ENCODE data around the gene CTBP1.

The CTBP1 gene

GRCh38 chr4:1222938-1223690, 25.8 kb downstream of the CTBP1 start:
- TF ChIP-seq NFIC (IDR thresholded peaks at IDR 0.05) = no peak

DNA sequence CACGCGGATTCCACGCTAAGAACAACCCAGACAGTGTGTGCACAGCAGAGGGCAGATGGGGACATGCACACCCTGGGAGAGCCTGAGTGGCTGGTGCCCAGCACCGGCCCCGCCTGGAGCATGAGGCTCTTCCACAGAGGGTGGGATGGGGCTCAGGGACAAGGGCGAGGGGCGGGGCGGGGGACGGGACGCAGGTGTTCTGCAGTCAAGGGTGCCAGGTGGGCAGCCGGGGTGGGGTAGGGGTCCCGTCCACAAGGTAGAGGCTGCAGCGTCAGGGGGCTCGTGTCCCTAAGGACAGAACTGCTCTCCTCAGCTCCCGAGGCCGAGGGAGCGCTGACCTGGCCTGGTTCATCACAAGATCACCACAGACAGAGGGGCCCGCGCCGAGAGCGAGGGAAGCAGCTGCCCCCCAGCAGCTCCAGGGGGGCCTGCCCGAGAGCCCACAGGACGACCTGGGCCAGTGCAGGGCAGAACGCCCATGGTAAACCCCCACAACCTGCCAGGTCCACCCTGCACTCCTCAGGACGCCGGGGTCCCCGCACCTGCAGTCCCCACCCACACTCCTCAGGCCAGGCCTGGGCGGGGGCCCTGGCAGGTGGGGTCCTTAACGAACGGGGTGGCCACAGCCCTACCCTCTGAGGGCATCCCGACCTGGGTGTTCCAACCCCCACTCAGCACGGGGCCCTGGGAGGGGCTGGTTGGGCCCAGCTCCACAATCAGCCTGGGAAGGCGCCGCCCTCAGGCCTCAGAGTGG, 26.7 kb downstream of the CTBP1 start:
- no peak for TF ChIP-seq USF1 (IDR thresholded peaks at IDR 0.05)

DNA sequence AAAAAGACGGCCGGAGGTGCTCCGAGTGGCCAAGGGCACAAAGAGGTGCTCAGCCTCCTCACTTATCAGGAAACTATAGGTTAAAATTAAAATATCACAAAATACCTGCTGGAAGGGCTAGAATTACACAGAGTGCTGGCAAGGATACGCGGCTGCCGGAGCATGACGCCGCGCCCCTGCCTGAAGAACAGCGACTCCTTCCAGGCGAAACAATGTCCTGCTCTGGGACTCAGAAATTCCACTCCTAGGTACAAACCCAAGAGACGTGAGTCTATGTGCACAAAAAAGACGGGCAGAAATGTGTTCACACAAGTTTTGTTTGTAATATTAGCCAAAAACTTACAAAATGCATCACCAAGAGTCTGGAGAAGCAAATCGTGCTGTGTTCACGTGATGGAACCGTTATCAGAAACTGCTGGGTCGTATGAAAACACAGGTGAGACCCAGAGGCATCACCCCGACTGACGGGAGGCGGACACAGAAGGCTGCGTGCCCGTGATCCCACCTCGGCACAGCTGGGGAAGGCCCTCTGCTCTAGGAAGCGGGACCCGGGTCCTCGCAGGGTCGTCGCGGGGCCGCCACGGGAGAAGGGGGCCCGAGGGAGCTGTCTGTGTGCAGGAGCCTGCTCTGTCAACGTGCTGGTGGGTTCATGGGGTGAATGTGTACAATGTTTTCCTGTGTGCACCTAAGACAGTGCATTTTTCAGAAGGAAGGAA, 27.6 kb downstream of the CTBP1 start:
- no peak for TF ChIP-seq REST (IDR thresholded peaks at IDR 0.05; ENCODE audit: low read depth)
- TF ChIP-seq FOXM1 (IDR thresholded peaks at IDR 0.05; ENCODE audit: borderline replicate concordance, low read depth) = no peak
- TF ChIP-seq, protein P1, sequence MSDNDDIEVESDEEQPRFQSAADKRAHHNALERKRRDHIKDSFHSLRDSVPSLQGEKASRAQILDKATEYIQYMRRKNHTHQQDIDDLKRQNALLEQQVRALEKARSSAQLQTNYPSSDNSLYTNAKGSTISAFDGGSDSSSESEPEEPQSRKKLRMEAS (IDR thresholded peaks at IDR 0.05) = no peak
- TF ChIP-seq YY1 (IDR thresholded peaks at IDR 0.05; ENCODE audit: low read depth) = no peak
- no peak for TF ChIP-seq ZBTB7A (IDR thresholded peaks at IDR 0.05; ENCODE audit: low read depth)
- peak; percentile 34; the same call in 1 of the 2 replicates for TF ChIP-seq RAD21 (IDR thresholded peaks at IDR 0.05; ENCODE audit: low read depth)
- peak; percentile 52 for TF ChIP-seq TEAD4 (IDR thresholded peaks at IDR 0.05)
- TF ChIP-seq CEBPB (IDR thresholded peaks at IDR 0.05) = no peak
- TF ChIP-seq USF1 (IDR thresholded peaks at IDR 0.05) = no peak; the same call in 1 of the 2 replicates

GRCh38 chr4:1220566-1220965, 28.4 kb downstream of the CTBP1 start:
- TF ChIP-seq ZBTB7A (IDR thresholded peaks at IDR 0.05; ENCODE audit: low read depth) (no peak), NFIC (IDR thresholded peaks at IDR 0.05) (no peak), TEAD4 (IDR thresholded peaks at IDR 0.05) (no peak), YY1 (IDR thresholded peaks at IDR 0.05; ENCODE audit: low read depth) (no peak), FOXM1 (IDR thresholded peaks at IDR 0.05; ENCODE audit: borderline replicate concordance, low read depth) (no peak), REST (IDR thresholded peaks at IDR 0.05; ENCODE audit: low read depth) (no peak), USF1 (IDR thresholded peaks at IDR 0.05) (no peak), CEBPB (IDR thresholded peaks at IDR 0.05) (no peak), CREB1 (IDR thresholded peaks at IDR 0.05; ENCODE audit: low read depth) (no peak), TAF1 (IDR thresholded peaks at IDR 0.05; ENCODE audit: low read depth) (no peak), EP300 (IDR thresholded peaks at IDR 0.05; ENCODE audit: borderline replicate concordance) (no peak)

DNA sequence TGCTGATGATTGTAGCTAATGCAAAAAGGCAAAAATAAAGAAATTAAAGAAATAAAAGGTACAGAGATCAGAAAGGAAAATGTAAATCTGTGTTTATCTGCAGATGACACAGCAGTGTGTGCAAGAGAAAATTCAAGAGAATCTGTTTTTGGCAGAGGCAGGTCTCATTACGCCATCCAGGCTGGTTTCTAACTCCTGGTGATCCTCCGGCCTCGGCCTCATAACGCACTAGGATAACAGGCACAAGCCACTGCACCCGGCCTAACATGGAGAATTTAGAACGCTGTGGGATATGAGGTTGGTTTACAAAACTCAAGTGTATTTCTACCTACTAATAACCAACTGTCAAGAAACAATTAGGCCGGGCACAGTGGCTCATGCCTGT, 29.4 kb downstream of the CTBP1 start:
- TF ChIP-seq USF1 (IDR thresholded peaks at IDR 0.05) (no peak), REST (IDR thresholded peaks at IDR 0.05; ENCODE audit: low read depth) (no peak), NFIC (IDR thresholded peaks at IDR 0.05) (no peak), RAD21 (IDR thresholded peaks at IDR 0.05; ENCODE audit: low read depth) (no peak), YY1 (IDR thresholded peaks at IDR 0.05; ENCODE audit: low read depth) (no peak), CREB1 (IDR thresholded peaks at IDR 0.05; ENCODE audit: low read depth) (no peak), CEBPB (IDR thresholded peaks at IDR 0.05) (no peak), EP300 (IDR thresholded peaks at IDR 0.05; ENCODE audit: borderline replicate concordance) (no peak), TEAD4 (IDR thresholded peaks at IDR 0.05) (no peak), TAF1 (IDR thresholded peaks at IDR 0.05; ENCODE audit: low read depth) (no peak), TCF12 (IDR thresholded peaks at IDR 0.05; ENCODE audit: low read depth) (no peak), FOXM1 (IDR thresholded peaks at IDR 0.05; ENCODE audit: borderline replicate concordance, low read depth) (no peak)
- TF ChIP-seq, protein P1 (IDR thresholded peaks at IDR 0.05) = no peak
